Hindlimb muscle (tissue), 1 donor: Measurements from ENCODE around the gene IGFL2. TPM values are rescaled to one million over a fixed set of nuclear protein-coding genes. Genes with fewer than 3 reads are reported as not detected.
"Not testable (repeated sequence)": the region's sequence is repeated elsewhere in the genome, so short reads cannot be mapped to it uniquely, and the experiment has no call there.

Source experiments
- DNase-seq: peaks from one replicate; pipeline ENCODE4 v3.0.0-alpha.2; 2013
- polyA plus RNA-seq: library from polyadenylated mRNA; unstranded; fragments of 120-200 nt; gene quantifications from one replicate; pipeline ENCODE4 v1.2.1, GENCODE V29; 2013; ENCODE audit not compliant: insufficient read length

Gene IGFL2
- polyA plus RNA-seq, 1 donor: 0.44 TPM

DNA sequence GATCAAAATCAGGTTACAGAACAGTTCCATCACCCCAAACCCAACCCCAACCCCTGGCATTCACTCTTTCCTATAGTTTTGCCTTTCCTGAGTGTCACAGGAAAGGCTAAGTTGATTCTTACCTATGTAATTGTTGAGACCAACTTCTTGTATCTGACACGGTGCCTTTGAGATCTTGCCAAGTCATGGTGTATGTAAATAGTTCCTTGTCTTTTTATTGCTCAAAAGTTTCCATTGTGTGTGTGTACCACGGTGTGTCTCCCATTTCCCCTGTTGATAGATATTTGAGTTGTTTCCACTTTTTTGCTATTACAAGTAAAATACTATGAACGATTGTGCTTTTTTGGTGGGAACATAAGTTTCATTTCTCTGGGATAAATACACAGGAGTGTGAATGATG, 3.3 kb upstream of the IGFL2 start:
- DNase-seq: no peak

DNA sequence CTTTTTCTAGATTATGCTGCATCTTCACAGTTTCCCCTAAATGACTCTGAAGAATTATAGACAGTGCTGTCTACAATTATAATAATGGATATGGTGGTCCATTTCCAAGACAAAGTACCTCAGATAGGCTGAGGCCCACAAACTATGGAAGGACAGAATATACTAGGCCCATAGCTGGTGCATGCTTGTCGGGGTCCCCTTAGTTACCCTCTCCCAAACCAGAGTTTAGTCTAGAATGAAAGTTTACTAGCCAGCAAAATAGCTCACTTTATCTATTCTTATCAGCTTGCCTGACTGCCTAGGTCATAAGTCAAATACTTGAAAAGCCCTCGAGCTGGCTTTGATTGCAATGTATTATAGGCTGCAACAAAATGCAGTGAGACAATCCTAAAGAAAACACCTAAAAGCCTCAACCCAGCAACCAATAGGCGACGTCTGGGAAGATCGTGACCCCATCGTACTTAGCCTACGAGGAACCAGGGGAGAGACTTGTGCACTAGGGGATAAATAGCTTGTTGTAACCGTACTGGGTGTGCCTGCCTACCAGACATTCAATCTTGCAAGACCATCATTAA, 785 bp upstream of the IGFL2 start:
- DNase-seq: no peak

DNA sequence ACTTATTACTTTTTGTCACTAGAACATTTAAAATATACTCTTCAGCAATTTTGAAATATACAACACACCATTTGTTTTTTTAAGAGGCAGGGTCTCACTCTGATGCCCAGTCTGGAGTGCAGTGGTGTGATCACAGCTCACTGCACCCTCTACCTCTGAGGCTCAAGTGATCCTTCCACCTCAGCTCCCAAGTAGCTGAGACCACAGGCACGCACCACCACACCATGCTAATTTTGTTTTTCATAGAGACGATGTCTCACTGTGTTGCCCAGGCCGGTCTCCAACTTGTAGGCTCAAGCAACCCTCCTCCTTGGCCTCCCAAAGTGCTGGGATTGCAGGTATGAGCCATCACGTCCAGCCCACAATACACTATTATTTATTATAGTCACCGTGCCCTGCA, 2.6 kb downstream of the IGFL2 start:
- no peak for DNase-seq

DNA sequence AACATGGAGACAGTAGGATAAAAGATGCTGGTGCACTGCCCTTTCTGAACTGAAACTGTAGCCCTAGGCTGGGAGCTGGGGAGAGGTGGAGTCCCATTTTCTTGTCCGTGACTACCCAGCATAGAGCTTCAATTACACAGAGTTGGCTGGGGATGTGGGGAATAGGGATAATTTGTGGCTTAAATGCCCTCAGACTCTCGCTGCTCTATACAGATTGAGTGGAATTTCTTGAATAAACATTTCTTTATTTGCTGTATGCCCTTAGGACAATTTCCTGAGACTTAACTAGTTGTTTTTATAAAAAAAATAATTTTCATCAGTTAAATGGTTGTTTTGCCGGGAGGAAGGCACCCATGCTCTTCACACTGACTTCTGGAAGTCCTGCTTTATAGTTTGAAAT, 7.2 kb downstream of the IGFL2 start:
- DNase-seq: no peak

DNA sequence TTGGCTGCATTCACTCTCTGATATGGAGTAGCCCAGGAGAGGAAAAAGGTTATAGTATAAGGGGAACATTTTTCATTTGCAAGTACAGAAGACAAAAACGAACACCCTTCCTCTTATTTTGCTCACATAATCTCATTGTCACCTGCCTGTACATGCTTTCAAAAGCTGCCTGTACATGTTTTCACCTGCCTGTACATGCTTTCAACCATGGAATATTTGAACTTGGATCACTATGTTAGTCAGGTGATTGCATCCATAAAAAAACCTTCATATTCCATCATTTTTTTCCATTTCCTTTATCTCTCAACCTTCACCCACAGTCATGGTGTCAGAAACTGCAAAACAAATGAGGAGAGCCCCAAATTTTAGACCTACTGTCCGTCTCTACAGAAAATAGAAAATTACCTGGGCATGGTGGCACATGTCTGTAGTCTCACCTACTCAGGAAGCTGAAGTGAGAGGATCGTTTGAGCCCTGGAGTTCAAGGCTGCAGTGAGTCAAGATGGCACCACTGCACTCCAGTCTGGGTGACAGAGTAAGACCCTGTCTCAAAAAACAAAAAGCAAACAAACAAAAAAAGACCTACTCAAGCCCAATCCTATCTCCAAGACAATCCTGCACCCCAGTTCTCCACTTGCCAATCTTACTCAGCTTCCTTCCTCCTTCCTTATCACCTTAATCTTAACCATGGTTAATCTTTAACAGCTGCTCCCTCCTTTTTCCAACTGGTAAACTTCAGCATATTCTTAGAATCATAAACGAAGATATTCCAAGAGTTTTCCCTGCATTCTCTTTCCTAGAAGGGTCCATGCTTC, 11.6 kb downstream of the IGFL2 start:
- no peak for DNase-seq

DNA sequence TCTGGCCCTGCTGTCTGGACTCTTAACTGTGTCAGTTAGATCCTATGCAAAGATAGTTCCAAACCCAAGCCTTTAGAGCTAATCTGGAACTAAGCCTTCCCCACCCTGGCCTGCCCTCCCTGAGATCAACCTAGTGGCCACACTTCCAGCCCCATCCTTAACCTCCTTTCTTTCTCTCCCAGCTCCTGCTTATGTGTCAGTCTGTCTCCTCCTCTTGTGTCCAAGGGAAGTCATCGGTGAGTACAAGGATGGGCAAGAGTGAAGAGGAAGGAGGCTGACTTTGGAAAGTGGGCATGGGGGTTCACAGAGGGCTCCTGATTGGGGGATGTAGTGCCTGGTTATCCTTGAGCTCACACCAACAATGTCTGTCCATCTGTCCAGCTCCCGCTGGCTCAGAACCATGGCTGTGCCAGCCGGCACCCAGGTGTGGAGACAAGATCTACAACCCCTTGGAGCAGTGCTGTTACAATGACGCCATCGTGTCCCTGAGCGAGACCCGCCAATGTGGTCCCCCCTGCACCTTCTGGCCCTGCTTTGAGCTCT, 12.3 kb downstream of the IGFL2 start:
- no peak for DNase-seq

DNA sequence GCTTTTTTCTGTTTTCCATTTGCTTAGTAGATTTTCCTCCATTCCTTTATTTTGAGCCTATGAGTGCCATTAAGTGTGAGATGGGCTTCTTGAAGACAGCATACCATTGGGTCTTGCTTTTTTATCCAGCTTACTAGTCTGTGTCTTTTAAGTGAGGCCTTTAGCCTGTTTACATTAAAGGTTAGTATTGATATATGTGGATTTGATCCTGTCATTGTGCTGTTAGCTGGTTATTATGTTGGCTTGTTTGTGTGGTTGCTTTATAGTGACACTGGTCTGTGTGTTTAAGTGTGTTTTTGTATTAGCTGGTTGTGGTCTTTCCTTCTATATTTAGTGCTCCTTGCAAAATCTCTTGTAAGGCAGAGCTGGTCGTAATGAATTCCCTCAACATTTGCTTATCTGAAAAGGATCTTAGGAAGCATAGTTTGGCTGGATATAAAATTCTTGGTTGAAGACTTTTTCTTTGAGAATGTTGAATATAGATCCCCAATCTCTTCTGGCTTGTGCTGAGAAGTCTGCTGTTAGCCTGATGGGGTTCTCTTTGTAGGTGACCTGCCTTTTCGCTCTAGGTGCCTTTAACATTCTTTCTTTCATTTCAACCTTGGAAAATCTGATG, 13.7 kb downstream of the IGFL2 start:
- not testable (repeated sequence) for DNase-seq

DNA sequence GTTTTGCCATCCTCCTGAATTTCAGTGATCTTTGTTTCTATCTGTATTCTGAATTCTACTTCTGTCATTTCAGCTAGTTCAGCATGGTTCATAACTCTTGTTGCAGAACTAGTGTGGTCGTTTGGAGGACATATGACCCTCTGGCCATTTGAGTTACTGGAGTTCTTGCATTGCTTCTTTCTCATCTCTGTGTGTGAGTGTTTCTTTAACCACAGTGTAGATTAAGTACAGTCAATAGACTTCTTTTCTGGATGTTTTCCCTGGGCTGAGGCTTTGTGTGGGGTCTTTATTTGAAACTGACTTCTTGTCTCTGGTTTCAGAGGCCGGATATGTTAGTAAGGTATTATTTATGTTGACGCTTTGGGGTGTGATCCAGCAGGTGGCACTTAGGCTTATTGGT, 14.7 kb downstream of the IGFL2 start:
- no peak for DNase-seq

DNA sequence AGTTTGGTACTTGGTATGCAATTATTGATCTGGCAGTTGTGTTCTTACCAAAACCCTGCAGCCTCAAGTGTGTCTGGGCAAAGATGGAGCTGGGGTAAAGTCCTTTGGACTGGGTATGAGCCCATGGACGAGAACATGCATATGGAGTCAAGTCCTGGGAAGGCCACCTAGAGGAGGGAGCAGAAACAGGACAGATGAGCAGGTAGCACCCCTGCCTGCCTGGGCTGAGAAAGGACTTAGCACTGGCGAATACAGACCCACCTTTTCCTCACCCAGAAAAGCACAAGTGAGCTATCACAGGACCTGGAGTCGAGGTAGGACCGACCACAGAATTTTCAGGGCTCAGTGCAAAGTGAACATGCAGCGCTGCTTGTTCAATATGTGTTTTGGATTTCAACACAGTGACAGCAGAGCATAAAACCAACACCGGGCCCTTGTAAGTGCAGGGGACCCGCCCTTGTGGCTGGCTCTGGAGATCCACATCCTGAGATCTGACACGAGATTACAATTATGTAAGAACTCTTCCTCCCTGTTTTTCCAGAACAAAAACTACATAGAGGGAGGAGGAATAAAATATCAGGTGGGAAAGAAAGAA, 25.9 kb downstream of the IGFL2 start:
- DNase-seq: no peak

DNA sequence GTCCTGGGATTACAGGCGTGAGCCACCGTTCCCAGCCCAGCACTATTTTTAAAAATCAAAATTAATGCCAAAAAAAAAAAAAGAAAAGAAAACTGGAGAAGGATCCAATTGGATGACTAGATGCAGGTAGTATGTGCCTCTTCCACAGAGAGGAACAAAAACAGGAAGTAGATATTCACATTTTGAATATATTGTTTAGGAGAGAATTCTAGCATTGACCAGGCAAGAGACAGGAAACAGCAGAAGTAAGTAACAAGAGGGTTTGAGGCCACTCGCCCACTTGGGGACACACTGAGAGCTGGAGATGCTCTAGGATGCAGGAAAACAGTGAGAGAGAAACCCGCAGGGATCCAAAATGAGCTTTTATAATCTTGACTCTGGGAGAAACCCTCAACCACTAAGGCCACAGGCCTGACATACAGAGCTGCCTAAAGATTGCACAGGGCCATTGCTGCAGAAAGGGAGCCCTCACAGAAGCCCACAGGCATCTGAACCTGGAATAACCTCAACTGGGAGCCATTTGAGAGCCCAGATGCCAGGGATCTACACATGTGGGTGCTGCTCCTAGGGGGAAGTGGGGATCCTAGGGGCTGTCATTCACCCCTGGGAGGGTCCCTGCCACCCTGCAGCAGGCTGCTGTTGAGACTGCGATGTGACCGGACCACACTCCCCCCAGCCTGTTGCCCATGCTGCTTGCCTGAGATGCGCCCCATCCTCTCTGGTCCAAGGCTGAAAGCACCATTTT, 28.2 kb downstream of the IGFL2 start:
- no peak for DNase-seq

DNA sequence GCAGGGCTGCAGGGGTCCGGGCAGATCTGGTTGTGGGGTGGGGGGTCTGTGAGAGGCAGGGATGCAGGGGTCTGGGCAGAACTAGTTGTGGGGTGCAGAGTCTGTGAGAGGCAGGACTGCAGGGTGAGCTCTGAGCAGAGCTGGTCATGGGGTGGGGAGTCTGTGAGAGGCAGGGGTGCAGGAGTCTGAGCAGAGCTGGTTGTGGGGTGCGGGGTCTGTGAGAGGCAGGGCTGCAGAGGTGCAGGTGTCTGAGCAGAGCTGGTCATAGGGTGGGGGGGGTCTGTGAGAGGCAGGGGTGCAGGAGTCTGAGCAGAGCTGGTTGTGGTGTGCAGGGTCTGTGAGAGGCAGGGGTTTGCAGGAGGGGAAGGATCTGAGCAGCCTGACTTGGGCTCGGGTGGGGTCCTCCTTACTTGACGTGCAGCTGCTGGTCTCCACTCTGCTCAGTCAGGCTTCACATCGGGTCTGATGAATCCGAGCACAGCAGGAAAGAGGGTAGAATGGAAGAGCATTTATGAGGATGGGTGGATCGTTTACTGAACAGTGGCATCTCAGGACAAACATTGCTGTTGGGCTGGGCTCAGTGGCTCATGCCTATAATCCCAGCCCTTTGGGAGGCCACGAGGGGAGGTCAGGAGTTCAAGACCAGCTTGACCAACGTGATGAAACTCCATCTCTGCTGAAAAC, 31.2 kb downstream of the IGFL2 start:
- no peak for DNase-seq

DNA sequence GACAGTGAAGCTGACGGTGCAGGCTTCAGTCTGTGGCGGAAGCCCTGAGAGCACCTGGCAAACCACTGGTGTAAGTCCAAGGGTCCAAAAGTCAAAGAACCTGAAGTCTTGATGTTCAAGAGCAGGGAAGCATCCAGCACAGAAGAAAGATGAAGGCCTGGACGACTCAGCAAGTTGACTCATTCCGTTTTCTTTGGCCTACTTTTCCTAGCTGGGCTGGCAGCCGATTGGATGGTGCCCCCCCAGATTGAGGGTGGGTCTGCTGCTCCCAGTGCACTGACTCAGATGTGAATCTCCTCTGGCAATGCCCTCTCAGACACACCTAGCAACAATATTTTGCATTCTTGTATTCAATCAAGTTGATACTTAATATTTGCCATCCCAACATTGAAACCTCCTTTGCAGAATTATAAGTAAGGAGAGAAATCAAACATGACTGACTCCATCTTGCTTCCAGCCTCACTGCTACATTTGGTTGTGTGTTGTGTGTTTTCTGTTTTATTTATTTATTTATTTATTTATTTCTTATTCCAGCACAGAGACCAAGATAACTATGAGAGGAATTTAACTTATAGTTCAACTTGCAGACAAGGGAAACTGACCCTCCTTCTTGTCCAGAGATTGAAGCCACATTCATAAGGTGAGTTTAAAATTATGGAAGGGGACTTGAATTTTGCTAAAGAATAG, 32.8 kb downstream of the IGFL2 start:
- DNase-seq: no peak

DNA sequence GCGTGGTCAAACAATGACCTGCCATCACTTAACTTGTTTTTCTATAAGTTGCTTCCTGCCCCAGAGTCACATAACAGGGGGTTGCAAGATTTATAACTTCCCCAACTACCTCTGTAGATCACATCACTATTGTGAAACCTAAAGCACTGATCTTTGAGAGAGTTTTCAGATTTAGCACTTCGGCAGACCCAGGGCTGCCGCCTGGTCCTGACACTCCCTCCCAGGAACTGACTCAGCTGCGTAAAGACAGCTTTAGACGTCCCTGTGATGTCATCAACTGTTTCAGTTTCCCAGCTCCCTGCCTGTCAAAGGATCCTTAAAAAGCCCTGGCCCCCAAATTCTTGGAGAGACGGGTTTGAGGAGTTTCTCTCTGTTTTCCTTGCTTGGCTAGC, 33.3 kb downstream of the IGFL2 start:
- DNase-seq: no peak

DNA sequence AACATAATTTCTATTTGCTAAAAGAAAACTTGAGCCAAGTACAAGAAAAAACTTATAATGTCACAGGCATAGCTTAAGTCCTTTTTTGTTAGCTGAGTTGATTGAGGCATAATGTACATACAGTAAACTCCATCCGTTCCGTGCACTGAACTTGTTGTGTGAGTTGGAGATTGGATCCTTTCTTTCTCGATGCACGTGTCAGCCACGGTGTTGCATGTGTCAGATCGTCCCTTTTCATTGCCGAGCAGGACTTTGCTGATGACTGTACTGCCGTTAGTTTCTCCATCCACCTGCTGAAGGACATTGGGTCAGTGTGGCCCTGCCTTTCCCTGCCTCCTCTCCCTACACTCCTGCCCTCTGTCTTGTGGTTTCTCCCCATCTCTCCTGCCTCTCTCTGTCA, 34.4 kb downstream of the IGFL2 start:
- DNase-seq: no peak

DNA sequence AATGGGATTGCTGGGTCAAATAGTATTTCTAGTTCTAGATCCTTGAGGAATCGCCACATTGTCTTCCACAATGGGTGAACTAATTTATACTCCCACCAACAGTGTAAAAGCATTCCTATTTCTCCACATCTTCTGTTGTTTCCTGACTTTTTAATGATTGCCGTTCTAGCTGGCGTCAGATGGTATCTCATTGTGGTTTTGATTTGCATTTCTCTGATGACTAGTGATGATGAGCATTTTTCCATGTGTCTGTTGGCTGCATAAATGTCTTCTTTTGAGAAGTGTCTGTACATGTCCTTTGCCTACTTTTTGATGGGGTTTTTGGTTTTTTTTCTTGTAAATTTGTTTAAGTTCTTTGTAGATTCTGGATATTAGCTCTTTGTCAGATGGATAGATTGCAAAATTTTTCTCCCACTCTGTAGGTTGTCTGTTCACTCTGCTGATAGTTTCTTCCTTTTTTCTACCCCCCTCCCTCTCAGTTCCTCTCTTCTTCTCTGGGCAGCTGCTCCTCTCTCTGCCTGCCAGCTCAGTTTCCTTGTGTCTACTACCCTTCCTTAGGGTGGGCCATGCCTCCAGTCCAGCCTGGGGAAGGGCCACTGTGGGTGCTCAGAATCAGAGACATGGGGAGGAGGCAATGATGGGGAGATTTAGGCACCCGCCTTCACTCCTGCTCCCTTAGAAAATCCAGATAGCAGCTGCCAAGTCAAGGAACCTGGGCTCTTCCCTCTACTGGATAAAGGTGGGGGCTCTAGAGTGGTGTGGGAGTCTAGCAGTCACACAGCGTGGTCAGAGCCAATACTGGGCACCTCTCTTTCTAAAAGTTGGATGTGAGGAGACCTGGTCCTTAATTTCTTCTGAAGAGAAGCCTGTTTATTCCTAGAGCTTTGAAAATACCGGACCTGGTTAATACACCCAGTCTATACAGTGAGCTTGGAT, 37.0 kb downstream of the IGFL2 start:
- not testable (repeated sequence) for DNase-seq

DNA sequence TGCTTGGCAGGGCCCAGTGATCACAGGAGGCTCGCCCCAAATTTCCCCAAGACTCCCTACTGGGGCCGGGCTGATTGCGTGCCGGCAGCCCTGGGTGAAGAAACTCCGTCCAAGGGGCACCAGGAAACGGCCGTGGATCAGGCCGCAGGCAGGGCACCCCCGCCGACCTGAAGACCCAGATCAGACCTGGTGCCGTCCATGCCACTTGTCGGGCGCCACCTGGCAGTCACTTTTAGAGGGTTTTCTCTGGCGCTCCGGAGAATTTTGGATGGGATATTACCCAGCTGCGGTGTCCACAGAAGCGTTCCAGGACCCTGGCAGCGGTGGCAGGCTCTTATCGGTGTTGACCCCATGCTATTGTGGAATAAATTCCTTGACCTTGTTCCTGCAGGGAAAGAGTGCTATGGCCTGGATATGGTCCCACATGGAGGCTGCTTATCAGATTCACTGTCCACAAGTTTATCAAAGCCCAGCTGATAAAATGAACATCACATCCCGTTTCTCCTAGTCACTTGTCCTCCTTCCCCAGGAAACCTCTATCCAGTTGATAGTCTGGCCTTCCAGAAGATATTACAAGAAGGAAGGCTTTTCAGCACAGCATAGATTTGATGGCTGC, 38.2 kb downstream of the IGFL2 start:
- DNase-seq: no peak

DNA sequence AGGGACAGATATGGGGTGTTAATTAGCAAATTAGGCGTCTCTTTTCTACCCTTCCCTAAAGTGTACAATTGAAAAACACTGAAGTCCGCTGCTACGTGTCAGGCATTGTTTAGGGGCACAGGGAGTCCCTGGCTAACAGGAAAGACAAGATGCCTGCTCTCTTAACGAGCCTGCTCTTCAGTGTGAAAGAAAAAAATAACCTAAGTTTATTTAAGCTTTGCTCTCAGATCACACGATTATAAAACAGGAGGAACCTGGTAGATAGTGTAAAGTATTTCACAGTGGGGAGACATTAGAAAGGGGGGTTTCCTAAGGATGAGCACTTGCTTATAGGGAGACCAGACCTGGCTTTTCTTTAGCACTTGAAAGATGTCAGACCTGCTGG, 38.7 kb downstream of the IGFL2 start:
- no peak for DNase-seq

DNA sequence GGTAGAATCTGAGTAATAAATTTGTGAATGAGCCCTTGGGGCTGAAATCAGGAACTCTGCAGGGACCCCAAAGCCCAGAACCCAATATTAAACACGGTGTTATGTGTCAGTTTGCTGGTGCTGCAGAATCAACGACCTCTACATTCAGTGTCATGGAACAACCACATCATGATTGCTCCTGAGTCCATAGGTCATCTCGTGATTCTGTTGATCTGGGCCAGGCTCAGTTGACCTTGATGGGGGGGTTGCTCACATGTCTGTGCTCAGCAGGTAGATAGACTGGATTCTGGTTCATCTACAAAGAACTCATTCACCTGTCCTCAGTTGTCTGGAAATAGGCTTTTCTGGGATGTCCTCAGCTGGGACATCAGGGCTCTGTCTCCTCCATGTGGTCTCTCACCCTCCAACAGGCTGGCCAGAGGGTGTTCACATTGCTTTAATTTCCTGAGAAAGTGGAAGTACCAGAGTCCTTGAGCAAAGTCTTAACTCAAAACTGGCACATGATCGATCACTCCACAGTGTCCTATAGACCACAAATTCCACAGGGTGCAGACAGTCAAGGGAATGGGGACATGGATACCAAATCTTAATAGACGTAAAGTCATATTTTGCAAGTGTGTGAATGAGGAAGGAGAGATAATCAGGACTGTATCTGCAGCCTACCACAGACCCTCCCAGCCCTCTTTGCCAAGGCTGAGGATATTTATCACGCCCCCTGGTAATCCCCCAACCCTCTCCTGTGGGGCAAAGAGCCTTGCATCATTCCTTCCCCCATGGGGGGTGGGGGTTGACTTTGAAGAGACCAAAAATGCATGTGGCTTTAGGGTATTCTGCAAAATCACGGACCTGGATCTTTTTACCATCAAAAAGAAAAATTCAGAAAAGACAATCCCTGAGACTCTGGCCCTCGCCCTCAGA, 42.2 kb downstream of the IGFL2 start:
- no peak for DNase-seq

DNA sequence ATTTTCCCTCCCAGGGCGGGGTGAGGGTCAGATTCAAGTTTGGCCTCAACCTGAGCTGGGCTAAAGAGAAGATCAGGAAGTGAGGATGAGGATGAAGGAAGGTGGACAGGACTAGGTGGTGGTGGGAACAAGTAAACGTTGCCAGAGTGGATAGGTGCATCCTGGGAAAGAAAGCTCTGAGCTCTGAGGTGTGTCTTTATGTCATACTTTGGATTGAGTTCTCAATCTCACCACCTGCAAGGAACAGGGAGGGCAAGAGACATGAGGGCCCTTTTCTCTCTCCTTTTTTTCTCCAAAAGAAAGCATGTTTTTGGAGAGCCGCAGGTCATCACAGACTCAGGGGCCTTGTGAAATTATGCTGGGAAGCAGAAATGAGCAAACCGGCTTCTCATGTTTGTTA, 43.3 kb downstream of the IGFL2 start:
- DNase-seq: no peak
